Right kidney (tissue), 1 donor: ENCODE data around the gene BLVRB.
"Not testable (repeated sequence)": the region's sequence is repeated elsewhere in the genome, so short reads cannot be mapped to it uniquely, and the experiment has no call there.

ENCODE experiments used
- DNase-seq: peaks from one replicate; pipeline ENCODE4 v3.0.0-alpha.2; 2016

Gene BLVRB

GRCh38 chr19:40422748-40423566 lies 42.6 kb downstream of the BLVRB start:
- DNase-seq: no peak

DNA sequence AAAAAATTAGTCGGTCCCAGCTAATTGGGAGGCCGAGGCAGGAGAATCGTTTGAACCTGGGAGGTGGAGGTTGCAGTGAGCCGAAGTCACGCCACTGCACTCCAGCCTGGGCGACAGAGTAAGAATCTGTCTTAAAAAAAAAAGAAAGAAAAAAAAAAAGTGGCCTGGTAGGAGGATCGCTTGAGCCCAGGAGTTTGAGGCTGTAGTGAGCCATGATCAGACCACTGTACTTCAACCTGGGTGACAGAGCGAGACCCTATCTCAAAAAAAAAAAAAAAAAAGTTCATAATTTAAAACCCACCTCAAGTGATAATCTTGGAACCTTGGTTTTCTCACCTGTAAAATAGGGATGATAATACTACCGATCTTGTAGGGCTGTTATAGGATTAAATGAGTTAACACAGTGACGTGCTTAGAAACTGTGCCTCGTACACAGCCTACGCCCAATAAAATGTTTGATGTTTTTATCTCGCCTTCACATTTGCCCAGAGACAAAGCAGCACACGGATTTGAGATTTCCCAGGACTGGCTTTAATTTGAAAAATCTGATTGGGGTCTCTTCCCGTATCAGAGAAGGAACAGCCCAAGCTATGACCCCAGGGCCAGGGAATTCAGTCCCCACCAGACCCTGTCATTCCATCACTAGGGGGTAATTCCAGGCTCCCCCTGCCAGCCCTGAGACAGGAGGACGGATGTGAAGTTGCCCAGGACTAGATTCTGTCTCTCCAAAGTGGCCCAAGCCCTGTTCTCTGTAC lies 43.4 kb downstream of the BLVRB start:
- no peak for DNase-seq

GRCh38 chr19:40420766-40421765 lies 44.5 kb downstream of the BLVRB start:
- peak; percentile 99 for DNase-seq

- no peak for DNase-seq
Observed at GRCh38 chr19:40420451-40420765, 45.1 kb downstream of the BLVRB start.

- no peak for DNase-seq
Observed at GRCh38 chr19:40419780-40420179, 45.8 kb downstream of the BLVRB start.

- no peak for DNase-seq
Observed at GRCh38 chr19:40419066-40419612, 46.4 kb downstream of the BLVRB start.

- DNase-seq: no peak
Observed at GRCh38 chr19:40418040-40418439, 47.5 kb downstream of the BLVRB start.

GRCh38 chr19:40417643-40417981 lies 47.9 kb downstream of the BLVRB start:
- DNase-seq: no peak

DNA sequence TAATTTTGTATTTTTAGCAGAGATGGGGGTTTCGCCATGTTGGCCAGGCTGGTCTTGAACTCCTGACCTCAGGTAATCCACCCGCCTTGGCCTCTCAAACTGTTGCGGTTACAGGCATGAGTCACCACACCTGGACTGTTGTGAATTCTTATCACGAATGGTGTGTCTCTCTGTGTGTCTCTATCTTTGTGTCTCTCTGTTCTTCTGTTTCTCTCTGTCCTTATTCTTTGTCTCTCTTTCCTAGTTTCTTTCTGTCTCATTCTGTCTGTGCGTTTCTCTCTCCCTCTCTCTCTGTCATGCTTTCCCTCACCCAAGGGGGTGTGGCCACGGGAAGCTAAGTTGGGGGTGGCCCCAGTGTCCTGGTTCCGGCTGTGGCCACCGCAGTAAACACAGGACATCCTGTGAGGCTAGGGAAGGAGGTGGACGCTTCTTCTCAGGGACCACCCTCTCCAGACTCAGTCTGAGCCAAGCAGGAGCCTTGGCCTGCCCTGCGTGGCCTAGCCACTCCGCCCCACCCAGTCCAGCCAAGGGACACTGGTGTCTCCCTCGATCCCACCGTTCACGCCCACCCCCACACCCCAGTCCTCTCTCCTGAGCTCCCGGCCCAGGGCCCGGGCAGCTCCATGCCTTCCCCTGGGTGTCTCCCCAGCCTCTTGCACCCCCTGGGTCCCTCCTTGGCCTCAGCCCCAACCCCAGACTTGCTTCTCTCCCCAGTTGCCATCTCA lies 48.5 kb downstream of the BLVRB start:
- DNase-seq: no peak

- no peak for DNase-seq
Observed at GRCh38 chr19:40415768-40416167, 49.8 kb downstream of the BLVRB start.

DNA sequence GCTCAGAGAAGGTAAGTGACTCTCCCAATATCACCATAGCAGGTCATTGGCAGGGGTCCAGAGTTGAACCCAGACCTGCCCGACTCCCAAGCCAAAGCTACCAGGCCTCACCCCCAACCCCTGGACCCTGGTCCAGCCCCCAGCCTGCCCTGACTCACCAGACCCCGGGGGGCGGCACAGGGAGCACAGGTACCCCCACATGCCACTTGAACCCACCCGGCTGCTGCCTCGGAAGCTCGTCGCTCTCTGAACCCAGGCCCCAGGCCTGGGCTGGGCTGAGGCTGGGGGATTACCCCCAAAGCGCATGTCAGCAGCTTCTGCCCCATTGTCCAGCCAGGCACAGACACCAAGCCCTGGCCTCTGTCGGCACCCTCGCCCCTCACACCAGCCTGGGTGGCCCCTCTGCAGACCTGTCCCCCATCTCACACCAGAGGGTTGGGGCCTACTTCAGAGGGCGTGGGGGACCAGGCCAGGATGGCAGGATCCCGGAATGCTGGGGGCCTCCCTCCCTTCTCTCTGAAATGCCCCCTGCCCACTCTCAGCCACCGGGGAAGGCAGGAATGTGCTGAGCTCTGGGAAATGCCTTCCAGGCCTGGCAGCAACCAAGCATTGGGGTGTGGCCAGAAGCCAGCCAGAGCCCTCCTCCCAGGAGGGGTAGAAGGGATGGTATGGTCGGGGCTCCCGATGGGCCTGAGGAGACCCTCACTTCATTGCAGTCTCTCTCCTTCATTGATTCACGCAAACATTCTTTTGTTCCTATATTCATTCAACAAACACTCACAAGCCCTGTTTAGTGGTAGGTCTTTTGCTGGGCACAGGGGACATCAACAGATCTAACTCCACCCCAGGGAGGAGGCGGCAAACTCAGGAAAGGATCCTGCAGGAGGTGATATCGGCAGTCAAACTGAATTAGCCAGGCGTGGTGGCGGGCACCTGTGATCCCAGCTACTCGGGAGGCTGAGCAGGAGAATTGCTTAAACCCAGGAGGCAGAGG lies 50.7 kb downstream of the BLVRB start:
- no peak for DNase-seq

DNA sequence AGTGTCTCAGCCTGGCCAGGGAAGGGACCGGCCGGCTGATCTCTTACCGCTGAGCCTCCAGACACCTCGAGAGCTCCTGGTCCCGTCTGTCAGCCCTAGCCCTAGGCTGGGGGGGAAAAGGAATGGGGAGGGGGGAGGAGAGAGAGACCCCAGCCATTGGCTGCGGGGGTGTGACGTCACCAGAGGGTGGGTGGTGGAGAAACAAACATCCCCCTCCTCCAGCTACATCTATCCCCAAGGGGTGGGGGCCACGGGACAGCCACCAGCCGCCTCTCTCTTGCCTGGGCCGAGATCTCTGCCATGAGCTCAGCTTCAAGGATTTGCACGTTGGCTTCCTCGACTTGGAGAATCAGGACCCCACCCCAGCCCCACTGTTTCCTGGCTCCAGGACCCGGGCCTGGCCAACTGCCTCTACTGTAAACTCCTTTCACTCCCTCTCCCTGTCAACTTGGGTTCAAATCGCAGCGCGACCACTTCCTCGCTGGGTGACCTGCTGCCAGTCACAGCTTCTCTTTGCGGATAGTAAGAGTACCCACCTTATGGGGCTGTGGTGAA lies 52.2 kb downstream of the BLVRB start, which contains the start of gene PRX:
Gene PRX (minus strand): TSS at position 88 of the 555 bp plus-strand sequence. CDS start 5,446 bp downstream, outside the sequence.
- DNase-seq: no peak

GRCh38 chr19:40412866-40413265 lies 52.7 kb downstream of the BLVRB start:
- no peak for DNase-seq

DNA sequence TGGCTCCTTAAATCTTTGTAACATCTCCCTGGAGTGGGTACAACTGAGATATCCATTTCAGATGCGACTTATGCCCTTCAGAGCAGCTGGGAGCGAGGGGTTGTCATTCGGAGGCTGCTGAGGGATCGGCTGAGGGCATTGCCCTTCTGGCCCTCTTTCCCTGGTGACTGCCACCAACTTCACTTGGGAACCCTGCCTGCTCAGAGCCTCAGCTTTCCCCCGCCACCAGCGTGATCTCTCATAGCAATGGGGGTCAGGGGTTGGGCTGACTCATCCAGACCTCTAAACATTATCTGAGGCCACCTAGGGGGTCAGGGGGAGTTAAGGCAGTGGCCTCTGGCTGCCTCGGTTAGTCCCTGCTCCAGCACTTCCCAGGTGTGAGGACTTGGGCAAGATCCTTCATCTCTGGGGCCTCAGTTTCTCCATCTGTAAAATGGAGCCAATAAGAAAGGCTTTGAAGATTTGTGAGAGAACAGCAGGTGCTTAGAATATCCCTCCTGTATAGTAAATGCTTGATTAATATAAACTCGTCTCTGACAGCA lies 53.5 kb downstream of the BLVRB start:
- DNase-seq: no peak

DNA sequence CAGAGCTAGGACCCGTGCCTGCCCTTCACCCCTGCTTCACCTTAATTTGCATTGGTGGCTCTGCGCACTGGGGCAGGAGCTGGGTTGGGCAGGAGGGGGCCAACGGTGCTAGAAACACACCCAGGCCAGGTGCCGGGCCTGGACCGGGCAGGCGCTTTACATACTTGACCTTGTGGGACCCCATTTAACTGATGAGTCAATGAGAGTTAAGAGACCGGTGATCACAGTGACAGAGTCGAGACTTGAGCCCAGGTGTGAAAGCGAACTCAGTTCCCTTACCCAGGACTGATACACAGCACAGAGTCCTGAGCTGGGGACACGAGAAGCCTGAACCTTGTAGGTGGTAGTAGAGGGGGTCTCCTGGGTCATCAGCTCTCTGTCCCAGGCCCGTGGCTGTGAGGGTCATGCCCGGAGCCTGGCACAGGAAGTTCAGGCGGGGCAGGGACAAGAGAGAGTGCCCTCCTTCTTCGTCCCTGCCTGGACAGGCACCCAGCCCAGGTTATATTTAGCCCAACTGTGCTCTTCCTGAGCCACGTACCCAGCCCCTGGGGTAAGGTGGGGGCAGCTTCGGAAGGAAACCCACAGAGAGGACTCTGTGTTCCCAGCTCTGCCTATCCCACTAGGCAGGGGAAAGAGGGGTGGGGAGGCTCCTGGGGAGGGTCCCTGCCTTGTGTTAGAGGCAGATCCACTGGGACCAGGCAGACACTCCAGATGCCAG lies 54.3 kb downstream of the BLVRB start:
- no peak for DNase-seq

GRCh38 chr19:40410030-40410389 lies 55.5 kb downstream of the BLVRB start:
- no peak for DNase-seq

- DNase-seq: not testable (repeated sequence)
Observed at GRCh38 chr19:40408598-40408925, 57.0 kb downstream of the BLVRB start.

DNA sequence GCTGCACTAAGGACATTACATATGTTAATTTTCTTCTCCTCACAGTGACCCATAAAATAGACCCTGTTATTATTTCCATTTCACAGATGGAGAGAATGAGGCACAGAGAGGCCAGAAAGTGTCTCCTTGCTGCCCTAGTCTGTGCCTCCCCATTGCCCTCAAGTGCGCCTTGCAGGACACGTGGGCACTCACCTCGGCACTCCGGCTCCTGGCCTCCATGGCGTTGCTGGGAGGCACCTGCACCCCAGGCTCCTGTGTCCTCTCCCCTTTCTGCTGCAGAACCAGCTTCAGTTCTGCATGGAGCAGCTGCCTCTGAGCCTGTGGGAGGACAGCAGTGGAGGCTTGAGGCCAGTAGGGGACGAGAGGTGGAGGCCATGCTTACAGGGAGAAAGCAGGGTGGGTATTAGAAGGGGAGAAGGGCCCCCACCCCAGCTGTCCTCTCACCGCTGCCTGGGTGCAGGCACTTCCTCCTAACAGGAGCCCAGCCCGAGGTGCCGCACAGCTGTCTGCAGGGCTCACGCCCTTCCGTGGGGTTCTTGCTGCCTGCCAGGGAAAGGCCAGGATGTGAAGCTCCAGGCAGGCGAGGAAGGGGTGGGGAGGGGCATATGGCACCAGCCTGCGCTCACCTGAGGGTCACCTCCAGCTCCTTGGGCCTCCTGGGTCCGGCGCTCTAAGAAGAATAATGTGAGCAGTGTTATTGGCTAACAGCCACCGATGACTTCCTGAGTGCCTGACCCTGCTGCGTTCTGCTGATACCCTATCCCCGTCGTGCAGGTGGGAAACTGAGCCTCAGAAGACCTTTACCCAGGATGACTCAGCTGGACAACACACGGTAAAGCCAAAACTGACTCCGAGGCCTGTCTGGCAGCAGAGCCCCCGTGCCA lies 57.6 kb downstream of the BLVRB start:
- DNase-seq: no peak
